B cell (primary cell): ENCODE measurements around the gene ZNF184. TPM values are rescaled to one million over a fixed set of nuclear protein-coding genes. Genes with fewer than 3 reads are reported as not detected.

Experiments used
- ATAC-seq: fragments of 200-7000 bp; cut with Tn5 transposase; one replicate; pipeline ENCODE4 v1.10.0; 2021; ENCODE audit warnings: low read depth, mild to moderate bottlenecking, moderate number of reproducible peaks, moderate library complexity
- CTCF ChIA-PET: fragments of 350-600 bp; sonication (Branson Sonifier 250); formaldehyde crosslinking; loops from one replicate; lab custom pipeline; 2021; ENCODE audit warnings: antibody characterized with exemption, inconsistent platforms; lab: Charles Lee
- POLR2A ChIA-PET: fragments of 350-600 bp; sonication (Branson Sonifier 250); formaldehyde crosslinking; loops from one replicate; lab custom pipeline; 2021; ENCODE audit warnings: antibody characterized with exemption; lab: Charles Lee
- DNase-seq: peaks from one replicate; pipeline ENCODE4 v3.0.0; 2013
- H2AFZ ChIP-seq: 2 replicates; pipeline ENCODE4 v1.6.1; 2012; ENCODE audit warnings: mild to moderate bottlenecking, low read depth, low read length; ENCODE audit not compliant: insufficient read depth, poor library complexity, severe bottlenecking
- H3K27ac ChIP-seq, 2 donors: 1 replicate in 1 of 2; 2 replicates in 1 of 2; pipeline ENCODE4 v1.5.1; 2012 to 2013; ENCODE audit warnings: low read length in 2 of 2, mild to moderate bottlenecking in 2 of 2, moderate library complexity in 1 of 2
- H3K27me3 ChIP-seq, 4 experiments: fragments of 200-600 bp in 1 of 4; sonication (generic) in 1 of 4; replicated peaks in 1 of 4; 1 replicate in 2 of 4; 2 replicates in 2 of 4; pipeline versions ENCODE4 v1.6.1 to v1.7.0; 2013 to 2016; ENCODE audit warnings: low read length in 3 of 4, mild to moderate bottlenecking in 2 of 4, mixed read lengths in 1 of 4, moderate library complexity in 1 of 4; ENCODE audit not compliant: insufficient read depth in 4 of 4, control insufficient read depth in 3 of 4; ENCODE audit errors: control extremely low read depth in 1 of 4
- H3K36me3 ChIP-seq, 2 experiments: replicated peaks in 1 of 2; 1 replicate in 1 of 2; 2 replicates in 1 of 2; pipeline versions ENCODE4 v1.6.1 to v1.7.1; 2013; ENCODE audit warnings: low read length in 1 of 2; ENCODE audit not compliant: insufficient read depth in 2 of 2, control insufficient read depth in 1 of 2; ENCODE audit errors: control extremely low read depth in 1 of 2, extremely low read depth in 1 of 2
- H3K4me1 ChIP-seq, 2 donors: fragments of 200-600 bp in 1 of 2; sonication (generic) in 1 of 2; 1 replicate in 1 of 2; 2 replicates in 1 of 2; pipeline versions ENCODE4 v1.5.1 to v1.6.1; 2013 to 2017; ENCODE audit warnings: low read length in 2 of 2; ENCODE audit not compliant: control insufficient read depth in 2 of 2, insufficient read depth in 2 of 2
- H3K4me2 ChIP-seq: replicated peaks from 2 replicates; pipeline ENCODE3; 2012; ENCODE audit warnings: mild to moderate bottlenecking, low read depth, low read length; ENCODE audit not compliant: poor library complexity, severe bottlenecking
- H3K4me3 ChIP-seq, 5 experiments: fragments of 200-600 bp in 1 of 5; sonication (generic) in 1 of 5; 1 replicate in 3 of 5; 2 replicates in 2 of 5; pipeline versions ENCODE4 v1.5.1 to v1.7.0; 2011 to 2016; ENCODE audit warnings: low read length in 4 of 5, mild to moderate bottlenecking in 4 of 5, low read depth in 2 of 5, control low read depth in 1 of 5, moderate library complexity in 1 of 5; ENCODE audit not compliant: insufficient read depth in 1 of 5; ENCODE audit errors: control extremely low read depth in 1 of 5, extremely low read depth in 1 of 5
- H3K79me2 ChIP-seq: fragments of 200-600 bp; sonication (generic); one replicate; pipeline ENCODE4 v1.6.0; 2016; ENCODE audit warnings: low read length; ENCODE audit not compliant: control insufficient read depth, insufficient read depth
- H3K9ac ChIP-seq: fragments of 200-600 bp; sonication (generic); 2 replicates; pipeline ENCODE4 v1.6.1; 2017; ENCODE audit warnings: mild to moderate bottlenecking, low read length, moderate library complexity
- H3K9me3 ChIP-seq, 3 donors: one replicate each; pipeline versions ENCODE4 v1.6.1 to v1.7.1; 2013; ENCODE audit warnings: low read length in 2 of 3; ENCODE audit not compliant: control insufficient read depth in 2 of 3, insufficient read depth in 1 of 3; ENCODE audit errors: control extremely low read depth in 1 of 3
- H4K20me1 ChIP-seq: 2 replicates; pipeline ENCODE4 v1.6.0; 2012; ENCODE audit warnings: mild to moderate bottlenecking, low read length; ENCODE audit not compliant: insufficient read depth, control insufficient read depth, poor library complexity, severe bottlenecking
- H3K27ac Mint-ChIP-seq: one replicate; pipeline ENCODE4 v1.8.0; 2021; ENCODE audit warnings: mixed read lengths
- H3K27me3 Mint-ChIP-seq: one replicate; pipeline ENCODE4 v1.8.0; 2021; ENCODE audit warnings: mixed read lengths
- H3K4me1 Mint-ChIP-seq: one replicate; pipeline ENCODE4 v1.8.0; 2021; ENCODE audit warnings: mixed read lengths
- H3K4me3 Mint-ChIP-seq: one replicate; pipeline ENCODE4 v1.8.0; 2021; ENCODE audit warnings: mixed read lengths
- H3K9me3 Mint-ChIP-seq: one replicate; pipeline ENCODE4 v1.8.0; 2022; ENCODE audit warnings: mixed read lengths; ENCODE audit not compliant: insufficient read depth
- EZH2 ChIP-seq: IDR thresholded peaks from 2 replicates; pipeline ENCODE4 v1.6.1; 2012; ENCODE audit warnings: borderline replicate concordance, low read depth, mild to moderate bottlenecking, moderate library complexity, low read length; ENCODE audit not compliant: insufficient read depth, poor library complexity, severe bottlenecking
- WGBS: methylation state at CpG from one replicate; pipeline ENCODE4 v1.1.5; 2013; ENCODE audit warnings: missing lambda C conversion rate; ENCODE audit not compliant: insufficient coverage; 5-methylcytosine and 5-hydroxymethylcytosine counted together
- intact Hi-C: fragments of 100-400 bp; cut with micrococcal nuclease; formaldehyde crosslinking; loops from one replicate; pipeline ENCODE4 v1.10.0; 2022
- polyA plus RNA-seq: library from polyadenylated mRNA; depleted of rRNA; stranded (reverse); fragments of >200 nt; gene quantifications from 2 replicates; pipeline ENCODE4 v1.2.3, GENCODE V29; 2012
- total RNA-seq, 2 donors: library from RNA; stranded (reverse); fragments of 120-200 nt in 1 of 2; gene quantifications; 1 replicate in 1 of 2; 2 replicates in 1 of 2; pipeline versions ENCODE4 v1.2.3 to v1.2.4, GENCODE V29; 2013 to 2022
- TF ChIP-seq, protein P1 (sequence below): fragments of 200-600 bp; IDR thresholded peaks from one replicate; pipeline ENCODE4 v1.8.0; 2022; ENCODE audit warnings: antibody characterized with exemption, mild to moderate bottlenecking

Gene ZNF184
- total and polyA plus RNA-seq, 2 donors (not counting 1 experiment from before 2014, with no cell fraction given), result 3.7 to 11.8 TPM

DNA sequence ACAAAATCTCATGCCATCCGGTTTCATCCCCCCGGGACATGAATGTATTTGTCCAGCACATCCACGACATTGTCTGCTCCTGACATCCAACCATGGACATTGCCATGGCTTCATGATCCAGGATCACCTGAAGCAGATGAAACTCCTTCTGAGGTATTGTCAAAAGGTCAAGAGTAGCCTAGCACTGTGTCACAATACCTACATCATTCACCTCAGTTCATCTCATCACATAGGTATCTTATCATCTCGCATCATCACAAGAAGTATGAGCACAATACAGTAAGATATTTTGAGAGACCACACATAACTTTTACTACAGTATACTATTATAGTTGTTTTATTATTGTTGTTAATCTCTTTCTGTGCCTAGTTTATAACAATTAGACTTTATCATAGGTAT is 33.5 kb downstream of the ZNF184 start:
- Mint-ChIP-seq H3K27ac (no peak overlapping the region), H3K27me3 (peaks cover 8% of the 10 kb centered on the region), H3K9me3 (peaks cover 8% of the 10 kb centered on the region), H3K4me1 (no peaks in the 10 kb centered on the region), H3K4me3 (no peak overlapping the region)
- intact Hi-C loops, result no loop called here
- Histone ChIP-seq H2AFZ (no peak overlapping the region), H3K79me2 (no peaks in the 10 kb centered on the region), H4K20me1 (no peaks in the 10 kb centered on the region), H3K4me1 (no peaks in the 10 kb centered on the region), H3K9me3 (peaks cover 0 to 8% (median 4%) of the 10 kb centered on the region in 3 donors), H3K36me3 (no peaks in the 10 kb centered on the region), H3K27me3 (no peaks in the 10 kb centered on the region), H3K27ac (no peak overlapping the region), H3K9ac (no peak overlapping the region), H3K4me2 (no peak overlapping the region), H3K4me3 (no peak overlapping the region)
- CTCF ChIA-PET, result no interaction called here
- ATAC-seq (no peak), DNase-seq (no peak)
- POLR2A ChIA-PET, result no interaction called here
- WGBS, result 100% methylated on average over 3 of the region's 4 CpGs
- no peak for TF ChIP-seq EZH2
- TF ChIP-seq, protein P1, sequence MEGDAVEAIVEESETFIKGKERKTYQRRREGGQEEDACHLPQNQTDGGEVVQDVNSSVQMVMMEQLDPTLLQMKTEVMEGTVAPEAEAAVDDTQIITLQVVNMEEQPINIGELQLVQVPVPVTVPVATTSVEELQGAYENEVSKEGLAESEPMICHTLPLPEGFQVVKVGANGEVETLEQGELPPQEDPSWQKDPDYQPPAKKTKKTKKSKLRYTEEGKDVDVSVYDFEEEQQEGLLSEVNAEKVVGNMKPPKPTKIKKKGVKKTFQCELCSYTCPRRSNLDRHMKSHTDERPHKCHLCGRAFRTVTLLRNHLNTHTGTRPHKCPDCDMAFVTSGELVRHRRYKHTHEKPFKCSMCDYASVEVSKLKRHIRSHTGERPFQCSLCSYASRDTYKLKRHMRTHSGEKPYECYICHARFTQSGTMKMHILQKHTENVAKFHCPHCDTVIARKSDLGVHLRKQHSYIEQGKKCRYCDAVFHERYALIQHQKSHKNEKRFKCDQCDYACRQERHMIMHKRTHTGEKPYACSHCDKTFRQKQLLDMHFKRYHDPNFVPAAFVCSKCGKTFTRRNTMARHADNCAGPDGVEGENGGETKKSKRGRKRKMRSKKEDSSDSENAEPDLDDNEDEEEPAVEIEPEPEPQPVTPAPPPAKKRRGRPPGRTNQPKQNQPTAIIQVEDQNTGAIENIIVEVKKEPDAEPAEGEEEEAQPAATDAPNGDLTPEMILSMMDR, result no peak

DNA sequence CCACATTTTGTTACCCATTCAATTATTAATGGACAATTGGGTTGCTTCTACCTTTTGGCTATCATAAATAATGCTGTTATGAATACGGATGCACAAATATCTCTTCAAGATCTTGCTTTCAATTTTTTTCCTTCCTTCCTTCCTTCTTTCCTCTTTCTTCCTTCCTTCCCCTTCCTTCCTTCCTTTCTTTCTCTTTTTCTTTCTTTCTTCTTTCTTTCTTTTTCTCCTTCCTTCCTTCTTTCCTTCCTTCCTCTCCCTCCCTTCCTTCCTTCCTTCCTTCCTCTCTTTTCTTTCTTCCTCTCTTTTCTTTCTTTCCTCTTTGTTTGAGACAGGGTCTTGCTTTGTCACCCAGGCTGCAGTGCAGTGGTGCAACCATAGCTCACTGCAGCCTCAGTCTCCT is 39.2 kb downstream of the ZNF184 start:
- no peaks in the 10 kb centered on the region for H3K4me1 ChIP-seq
- WGBS, result 100% methylated on average over 1 of the region's 1 CpG
- no peak overlapping the region for H3K4me3 ChIP-seq
- Mint-ChIP-seq H3K27me3 (peaks cover 25% of the 10 kb centered on the region), H3K27ac (no peak overlapping the region), H3K4me1 (no peaks in the 10 kb centered on the region), H3K4me3 (no peak overlapping the region), H3K9me3 (peaks cover 10% of the 10 kb centered on the region)
- H3K9ac ChIP-seq, result no peak overlapping the region
- H3K27me3 ChIP-seq, result no peaks in the 10 kb centered on the region
- POLR2A ChIA-PET, result no interaction called here
- ATAC-seq (no peak), DNase-seq (no peak)
- H3K79me2 ChIP-seq, result no peaks in the 10 kb centered on the region
- H3K4me2 ChIP-seq, result no peak overlapping the region
- peaks cover 0 to 7% (median 3%) of the 10 kb centered on the region in 3 donors for H3K9me3 ChIP-seq
- no peaks in the 10 kb centered on the region for H3K36me3 ChIP-seq
- H4K20me1 ChIP-seq, result no peaks in the 10 kb centered on the region
- H2AFZ ChIP-seq, result no peak overlapping the region
- intact Hi-C loops, result no loop called here
- CTCF ChIA-PET, result no interaction called here
- H3K27ac ChIP-seq, result no peak overlapping the region
- TF ChIP-seq EZH2, result no peak
- TF ChIP-seq, protein P1, result no peak
